Rectal smooth muscle tissue (tissue), 1 donor: Measurements from ENCODE around the gene USP13.

Experiments used
- H3K27ac ChIP-seq: one replicate; pipeline ENCODE4 v1.7.0; 2013; ENCODE audit warnings: low read depth, low read length, inconsistent platforms
- H3K27me3 ChIP-seq: one replicate; pipeline ENCODE4 v1.7.0; 2013; ENCODE audit warnings: low read length; ENCODE audit not compliant: control insufficient read depth, insufficient read depth
- H3K36me3 ChIP-seq: one replicate; pipeline ENCODE4 v1.7.0; 2013; ENCODE audit warnings: low read length; ENCODE audit not compliant: control insufficient read depth, insufficient read depth
- H3K4me1 ChIP-seq: one replicate; pipeline ENCODE4 v1.7.0; 2013; ENCODE audit warnings: low read length; ENCODE audit not compliant: control insufficient read depth, insufficient read depth
- H3K4me3 ChIP-seq: one replicate; pipeline ENCODE4 v1.7.0; 2013; ENCODE audit warnings: low read length
- H3K9ac ChIP-seq: one replicate; pipeline ENCODE4 v1.7.0; 2013; ENCODE audit warnings: low read length

The USP13 gene

DNA sequence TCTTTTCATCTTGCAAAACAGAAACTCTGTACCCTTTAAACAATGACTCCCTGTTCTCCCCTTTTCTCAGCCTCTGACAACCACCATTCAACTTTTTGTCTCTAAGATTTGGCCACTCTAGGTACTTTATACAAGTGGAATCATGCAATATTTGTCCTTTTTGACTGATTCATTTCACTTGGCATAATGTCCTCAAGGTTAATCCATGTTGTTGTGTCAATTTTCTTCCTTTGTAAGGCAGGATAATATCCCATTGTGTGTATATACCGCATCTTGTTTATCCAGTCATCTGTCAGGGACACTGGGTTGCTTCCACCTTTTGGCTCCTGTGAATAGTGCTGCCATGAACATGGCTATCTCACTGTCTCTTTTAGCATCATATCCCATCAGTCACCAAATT, 10.3 kb downstream of the USP13 start:
- Histone ChIP-seq H3K4me1 (no peaks in the 10 kb centered on the region), H3K27ac (no peak overlapping the region)

DNA sequence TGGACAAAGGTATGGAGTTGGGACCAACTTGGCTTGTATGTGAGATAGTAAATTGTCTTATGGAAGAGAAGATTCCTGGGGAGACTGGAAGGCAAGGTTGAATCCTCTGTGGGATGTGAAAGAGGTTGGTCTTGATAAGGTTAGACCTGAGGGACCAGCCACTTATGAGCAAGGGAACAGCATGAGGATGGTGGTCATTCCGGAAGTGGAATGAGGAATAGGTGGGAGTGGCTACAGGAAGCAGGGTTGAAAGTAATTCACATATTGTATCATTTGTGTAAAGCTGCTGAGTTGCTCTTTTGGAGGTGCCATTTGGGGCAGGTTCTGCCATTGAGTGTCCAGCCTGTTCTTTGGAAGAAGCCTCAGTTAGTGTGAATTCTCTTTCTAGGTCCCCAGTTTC, 13.2 kb downstream of the USP13 start:
- H3K4me1 ChIP-seq = no peaks in the 10 kb centered on the region
- H3K27ac ChIP-seq = no peak overlapping the region
- H3K27me3 ChIP-seq = no peaks in the 10 kb centered on the region
- no peaks in the 10 kb centered on the region for H3K36me3 ChIP-seq
- H3K4me3 ChIP-seq = no peak overlapping the region
- H3K9ac ChIP-seq = no peak overlapping the region

More for the DNA sequence above, 10.3 kb downstream of the USP13 start:
- Histone ChIP-seq H3K4me3 (no peak overlapping the region), H3K27me3 (no peaks in the 10 kb centered on the region), H3K9ac (no peak overlapping the region), H3K36me3 (no peaks in the 10 kb centered on the region)

DNA sequence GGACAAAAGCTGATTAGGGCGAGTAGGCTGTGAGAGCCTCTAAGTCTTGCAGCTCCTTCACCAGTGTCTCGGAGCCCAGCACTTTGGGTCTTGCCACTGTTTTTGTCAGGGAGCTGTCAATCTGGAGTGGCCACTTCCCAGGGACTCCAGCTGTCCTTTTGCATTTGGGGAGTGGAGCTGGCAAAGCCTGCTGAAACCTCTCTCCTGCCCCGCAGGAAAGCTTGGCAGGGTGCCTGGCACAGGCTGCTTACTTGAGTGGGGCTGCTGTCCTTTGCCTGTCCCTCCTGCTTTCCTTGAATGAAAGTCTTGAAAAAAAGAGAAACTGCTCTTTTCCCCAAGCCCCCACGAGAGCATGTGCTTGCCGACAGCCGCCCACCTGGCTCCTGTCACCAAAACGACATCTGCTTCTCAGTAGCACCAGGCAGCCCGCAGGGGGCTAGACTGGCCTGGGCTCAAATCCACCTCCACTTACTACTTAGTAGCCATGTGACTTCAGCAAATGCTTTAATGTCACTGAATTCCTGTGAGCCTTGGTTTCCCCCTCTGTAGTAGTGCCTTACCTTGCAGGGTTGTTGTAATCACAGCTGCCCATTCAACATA, 13.7 kb downstream of the USP13 start:
- Histone ChIP-seq H3K27ac (no peak overlapping the region), H3K4me3 (no peak overlapping the region), H3K9ac (no peak overlapping the region)

DNA sequence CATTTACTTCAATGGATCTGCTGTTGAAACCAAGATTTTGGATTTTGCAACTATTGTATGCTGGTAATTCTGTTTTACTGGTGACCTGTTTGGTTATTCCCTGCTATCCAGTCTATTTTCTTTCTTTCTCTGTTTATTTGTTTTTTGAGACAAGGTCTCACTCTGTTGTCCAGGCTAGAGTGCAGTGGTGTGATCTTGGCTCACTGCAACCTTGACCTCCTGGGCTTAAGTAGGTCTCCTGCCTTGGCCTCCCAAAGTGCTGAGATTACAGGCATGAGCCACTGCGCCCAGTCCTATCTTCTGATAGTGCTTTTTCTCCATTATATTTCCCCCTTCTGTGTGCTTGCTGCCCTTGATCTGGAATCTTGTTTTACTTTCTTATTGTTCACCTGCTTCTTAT, 15.6 kb downstream of the USP13 start:
- no peak overlapping the region for H3K27ac ChIP-seq
- no peak overlapping the region for H3K9ac ChIP-seq
- no peaks in the 10 kb centered on the region for H3K36me3 ChIP-seq
- H3K27me3 ChIP-seq = no peaks in the 10 kb centered on the region
- no peak overlapping the region for H3K4me3 ChIP-seq
- H3K4me1 ChIP-seq = no peaks in the 10 kb centered on the region

More for the DNA sequence above, 13.7 kb downstream of the USP13 start:
- Histone ChIP-seq H3K4me1 (no peaks in the 10 kb centered on the region), H3K36me3 (no peaks in the 10 kb centered on the region), H3K27me3 (no peaks in the 10 kb centered on the region)

DNA sequence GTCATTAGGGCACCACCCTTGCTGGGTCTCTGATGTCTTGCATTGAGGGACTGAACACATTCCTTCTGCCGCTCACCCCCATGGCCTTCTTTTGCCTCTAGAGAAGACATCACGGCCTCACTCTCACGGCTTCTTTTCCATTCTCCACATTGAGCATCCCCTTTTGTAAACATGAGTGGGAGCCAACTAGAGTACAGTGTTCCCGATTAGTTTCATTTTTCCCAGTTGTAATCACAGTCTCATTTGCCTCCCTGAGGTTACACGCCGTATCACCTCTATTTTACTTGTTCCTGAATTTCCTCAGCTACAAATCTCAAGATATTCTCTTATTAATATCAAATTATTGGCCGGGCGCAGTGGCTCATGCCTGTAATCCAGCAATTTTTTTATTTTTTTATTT, 17.5 kb downstream of the USP13 start:
- Histone ChIP-seq H3K27ac (no peak overlapping the region), H3K9ac (no peak overlapping the region), H3K4me3 (no peak overlapping the region), H3K4me1 (no peaks in the 10 kb centered on the region), H3K36me3 (no peaks in the 10 kb centered on the region), H3K27me3 (no peaks in the 10 kb centered on the region)

DNA sequence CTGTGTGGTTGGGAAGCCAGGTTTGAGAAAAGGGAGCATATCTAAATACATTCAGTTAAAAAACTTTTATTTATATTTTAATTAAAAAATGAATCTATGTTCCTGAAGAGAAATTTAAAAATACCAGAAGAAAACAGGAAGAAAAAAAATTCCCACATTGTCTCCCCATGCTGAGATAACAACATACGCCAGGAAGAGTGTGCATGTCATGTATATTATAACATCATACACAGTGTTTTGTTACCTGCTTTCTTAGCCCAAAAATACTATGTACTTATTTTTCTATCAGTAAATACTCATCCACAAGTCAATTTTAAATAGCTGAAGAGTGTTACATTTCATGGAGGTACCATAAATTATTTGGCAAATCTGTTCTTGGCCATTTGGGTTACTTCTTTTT, 18.5 kb downstream of the USP13 start:
- Histone ChIP-seq H3K27ac (no peak overlapping the region), H3K36me3 (no peaks in the 10 kb centered on the region)

DNA sequence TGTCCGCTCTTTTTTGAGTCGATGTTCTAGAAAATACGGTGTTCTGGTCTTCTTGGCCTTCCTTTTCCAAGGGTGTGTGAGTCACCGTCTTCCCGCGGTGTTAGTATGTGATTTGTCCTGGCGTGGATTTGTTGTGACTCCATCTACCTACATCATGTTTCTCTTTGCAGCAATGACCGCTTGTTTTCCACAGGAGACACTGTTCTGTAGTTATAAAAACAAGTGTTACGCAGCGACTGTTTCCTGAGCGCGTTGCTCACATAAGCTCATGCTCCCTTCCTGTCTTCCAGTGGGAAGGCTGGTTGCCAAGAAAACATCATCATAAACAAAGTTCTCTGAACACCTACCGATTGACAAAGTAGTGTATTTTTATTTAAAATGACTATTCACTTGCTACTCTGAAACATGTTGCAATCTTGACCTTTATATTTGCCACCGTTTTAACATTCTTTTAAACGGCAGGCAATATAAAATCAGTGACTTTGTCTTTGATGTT, 19.0 kb downstream of the USP13 start:
- no peaks in the 10 kb centered on the region for H3K4me1 ChIP-seq
- no peaks in the 10 kb centered on the region for H3K27me3 ChIP-seq
- no peak overlapping the region for H3K4me3 ChIP-seq
- no peak overlapping the region for H3K9ac ChIP-seq
- no peak overlapping the region for H3K27ac ChIP-seq
- H3K36me3 ChIP-seq = no peaks in the 10 kb centered on the region

More for the DNA sequence above, 18.5 kb downstream of the USP13 start:
- Histone ChIP-seq H3K4me3 (no peak overlapping the region), H3K27me3 (no peaks in the 10 kb centered on the region), H3K4me1 (no peaks in the 10 kb centered on the region), H3K9ac (no peak overlapping the region)

DNA sequence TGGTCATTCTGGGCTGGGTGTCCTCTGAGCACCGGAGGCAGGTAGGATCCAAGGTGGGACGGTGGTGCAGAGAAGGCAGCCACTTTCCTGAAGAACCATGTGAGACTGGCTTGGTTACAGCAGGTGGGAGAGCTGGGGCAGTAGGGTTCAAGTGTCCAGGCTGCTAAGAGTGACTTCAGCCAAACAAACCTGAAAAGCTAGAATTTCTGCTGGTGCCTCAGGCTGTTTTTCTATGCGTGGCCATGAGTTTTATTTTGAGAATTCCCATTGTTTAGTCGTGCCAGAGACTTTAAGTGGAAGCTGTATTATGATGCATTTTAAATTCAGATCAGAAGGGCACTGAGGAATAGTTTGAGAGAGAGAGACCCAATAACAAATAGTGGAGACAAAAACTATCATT, 20.1 kb downstream of the USP13 start:
- no peaks in the 10 kb centered on the region for H3K4me1 ChIP-seq
- H3K9ac ChIP-seq = no peak overlapping the region
- no peaks in the 10 kb centered on the region for H3K27me3 ChIP-seq
- no peak overlapping the region for H3K27ac ChIP-seq
- no peaks in the 10 kb centered on the region for H3K36me3 ChIP-seq
- H3K4me3 ChIP-seq = no peak overlapping the region

DNA sequence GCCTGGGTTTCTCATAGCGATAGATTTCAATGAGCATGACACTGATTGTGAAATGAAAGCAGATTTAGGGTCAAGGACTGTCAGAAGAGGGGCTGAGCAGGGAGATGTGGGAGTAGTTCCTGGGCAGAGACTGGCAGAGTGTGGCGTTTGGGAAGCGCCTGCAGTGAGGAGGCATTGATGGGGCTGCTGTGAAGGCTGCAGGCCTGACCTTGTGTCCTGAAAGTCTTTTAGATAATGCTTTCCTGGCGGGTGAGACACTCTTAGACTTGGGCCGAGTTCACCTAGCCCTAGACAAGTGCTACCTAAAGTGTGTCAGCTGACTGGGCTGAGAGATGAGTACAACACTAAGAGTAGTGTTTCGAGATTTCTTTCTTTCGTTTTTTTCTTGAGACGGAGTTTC, 20.7 kb downstream of the USP13 start:
- H3K27me3 ChIP-seq = no peaks in the 10 kb centered on the region
- H3K4me1 ChIP-seq = no peaks in the 10 kb centered on the region
- no peak overlapping the region for H3K4me3 ChIP-seq
- no peaks in the 10 kb centered on the region for H3K36me3 ChIP-seq
- H3K27ac ChIP-seq = no peak overlapping the region
- H3K9ac ChIP-seq = no peak overlapping the region

DNA sequence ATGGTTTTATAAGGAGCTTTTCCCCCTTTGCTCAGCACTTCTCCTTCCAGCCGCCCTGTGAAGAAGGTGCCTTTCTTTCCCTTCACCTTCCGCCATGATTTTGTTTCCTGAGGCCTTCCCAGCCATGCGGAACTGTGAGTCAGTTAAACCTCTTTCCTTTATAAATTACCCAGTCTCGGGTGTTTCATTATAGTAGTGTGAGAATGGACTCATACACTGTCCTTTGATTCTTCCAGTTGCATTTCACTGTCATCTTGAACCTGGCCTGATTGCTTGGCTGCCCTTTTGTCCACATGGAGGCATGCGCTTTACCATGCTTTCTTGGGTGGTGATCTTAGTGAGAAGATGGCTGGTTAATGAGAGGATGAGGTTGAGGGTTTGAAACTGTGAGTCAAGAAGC, 23.2 kb downstream of the USP13 start:
- no peak overlapping the region for H3K4me3 ChIP-seq
- H3K9ac ChIP-seq = no peak overlapping the region
- no peaks in the 10 kb centered on the region for H3K27me3 ChIP-seq
- H3K36me3 ChIP-seq = no peaks in the 10 kb centered on the region
- H3K4me1 ChIP-seq = no peaks in the 10 kb centered on the region
- no peak overlapping the region for H3K27ac ChIP-seq

DNA sequence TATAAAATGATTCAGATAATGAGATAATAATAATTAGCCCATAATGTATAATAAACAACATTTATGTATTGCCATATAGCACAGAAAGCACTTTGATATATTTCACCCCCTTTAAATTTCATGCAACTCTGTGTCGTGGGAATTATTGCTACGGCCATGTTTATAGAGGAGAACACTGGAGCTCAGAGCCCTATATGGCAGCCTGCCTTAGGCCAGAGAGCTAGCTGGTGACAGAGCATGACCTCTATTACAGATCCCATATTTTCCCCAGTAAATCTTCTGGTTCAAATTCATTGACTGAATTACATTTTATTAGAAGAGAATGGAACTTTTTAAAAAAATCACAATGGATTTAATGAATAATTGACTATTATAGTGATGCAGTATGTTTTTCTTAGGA, 25.0 kb downstream of the USP13 start:
- Histone ChIP-seq H3K27ac (no peak overlapping the region), H3K9ac (no peak overlapping the region), H3K4me1 (no peaks in the 10 kb centered on the region), H3K4me3 (no peak overlapping the region), H3K27me3 (no peaks in the 10 kb centered on the region), H3K36me3 (no peaks in the 10 kb centered on the region)

DNA sequence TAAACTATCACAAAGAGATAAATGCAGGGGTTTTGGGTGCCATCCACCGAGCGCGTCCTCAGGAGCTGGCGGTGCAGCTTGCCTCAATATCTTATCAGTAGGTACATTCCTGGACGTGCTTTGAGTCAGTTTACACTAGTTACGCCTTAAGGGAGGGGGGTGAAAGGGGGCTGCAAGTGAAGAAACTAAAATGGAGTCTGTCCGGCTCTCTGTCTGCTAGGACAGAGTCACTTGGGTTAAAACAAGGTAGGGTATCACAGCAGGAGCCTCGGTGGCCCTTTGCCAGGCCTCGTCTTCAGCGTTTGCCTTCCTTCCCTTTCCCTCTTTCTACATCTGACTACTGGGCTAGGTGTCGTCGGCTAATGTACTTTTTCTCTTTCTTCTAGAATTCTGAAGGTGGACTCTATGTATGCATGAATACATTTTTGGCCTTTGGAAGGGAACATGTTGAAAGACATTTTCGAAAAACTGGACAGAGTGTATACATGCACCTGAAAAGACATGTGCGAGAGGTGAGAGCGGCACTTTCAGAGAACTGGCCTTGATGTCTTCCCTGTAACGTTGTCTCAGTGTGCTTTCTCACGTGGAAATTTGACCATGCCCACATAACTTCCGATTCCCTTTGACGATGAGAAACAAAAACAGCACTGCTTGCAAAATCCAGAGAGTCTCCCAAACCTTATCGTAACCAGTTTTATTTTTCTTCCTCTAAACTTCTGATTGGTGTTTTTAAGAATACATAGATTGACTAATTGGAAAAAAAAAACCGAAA, 28.8 kb downstream of the USP13 start:
- H3K4me1 ChIP-seq = no peaks in the 10 kb centered on the region
- no peaks in the 10 kb centered on the region for H3K27me3 ChIP-seq
- H3K36me3 ChIP-seq = no peaks in the 10 kb centered on the region
- H3K4me3 ChIP-seq = no peak overlapping the region
- H3K27ac ChIP-seq = no peak overlapping the region
- H3K9ac ChIP-seq = no peak overlapping the region
